Thoracic aorta (tissue), 2 donors: ENCODE results near the gene TCP1. TPM values are rescaled to one million over a fixed set of nuclear protein-coding genes. Genes with fewer than 3 reads are reported as not detected.

Experiments
- ATAC-seq: fragments of 150-250 bp; one replicate; pipeline ENCODE4 v1.8.0; 2017; ENCODE audit warnings: low read depth; ENCODE audit not compliant: insufficient number of reproducible peaks, low FRiP score
- DNase-seq: peaks from one replicate; pipeline ENCODE4 v3.0.0-alpha.2; 2020; ENCODE audit warnings: low spot score
- H3K27ac ChIP-seq, 2 donors: fragments of 200-600 bp; sonication (generic); 1 replicate in 1 of 2; 2 replicates in 1 of 2; pipeline ENCODE4 v1.5.1; 2016; ENCODE audit warnings: mild to moderate bottlenecking in 2 of 2, moderate library complexity in 2 of 2
- H3K27me3 ChIP-seq: fragments of 200-600 bp; sonication (generic); replicated peaks from 2 replicates; pipeline ENCODE4 v1.6.0; 2016; ENCODE audit warnings: mild to moderate bottlenecking; ENCODE audit not compliant: insufficient read depth
- H3K36me3 ChIP-seq: fragments of 200-600 bp; sonication (generic); one replicate; pipeline ENCODE4 v1.5.1; 2016
- H3K4me1 ChIP-seq, 2 donors: fragments of 200-600 bp; sonication (generic); 1 replicate in 1 of 2; 2 replicates in 1 of 2; pipeline versions ENCODE4 v1.5.1 to v1.6.0; 2016; ENCODE audit warnings: low read depth in 2 of 2, mild to moderate bottlenecking in 1 of 2; ENCODE audit not compliant: control insufficient read depth in 1 of 2
- H3K4me3 ChIP-seq: fragments of 200-600 bp; sonication (generic); 2 replicates; pipeline ENCODE4 v1.5.1; 2016; ENCODE audit warnings: mild to moderate bottlenecking
- H3K9me3 ChIP-seq: fragments of 200-600 bp; sonication (generic); 2 replicates; pipeline ENCODE4 v1.5.1; 2016
- CTCF ChIP-seq: fragments of 200-600 bp; sonication (generic); IDR thresholded peaks from one replicate; pipeline ENCODE4 v1.5.1; 2019; ENCODE audit warnings: antibody characterized with exemption
- total RNA-seq, 2 donors: library from RNA; depleted of rRNA; stranded (reverse); fragments of >200 nt; gene quantifications; one replicate each; pipeline versions ENCODE4 v1.1.0 to v1.2.3, GENCODE V29; 2016

Gene TCP1
- total RNA-seq, 2 donors from 2014 or later: 112 to 138 TPM

GRCh38 chr6:159788276-159788675 lies 1.1 kb downstream of the TCP1 start:
- Histone ChIP-seq H3K27ac (peak overlapping the region; percentile 42 to 89), H3K4me3 (peak overlapping the region; percentile 93)

GRCh38 chr6:159778542-159779103 lies 10.8 kb downstream of the TCP1 start:
- no peak for TF ChIP-seq CTCF
- H3K27me3 ChIP-seq: no peaks in the 10 kb centered on the region
- ATAC-seq (no peak), DNase-seq (no peak)
- H3K9me3 ChIP-seq: no peaks in the 10 kb centered on the region
- peaks cover 54% of the 10 kb centered on the region for H3K36me3 ChIP-seq
- H3K4me1 ChIP-seq: no peaks in the 10 kb centered on the region
- no peak overlapping the region for H3K27ac ChIP-seq
- no peak overlapping the region for H3K4me3 ChIP-seq

More at GRCh38 chr6:159788276-159788675, 1.1 kb downstream of the TCP1 start:
- ATAC-seq (no peak), DNase-seq (no peak)
- peaks cover 24 to 41% of the 10 kb centered on the region in 2 donors for H3K4me1 ChIP-seq
- no peaks in the 10 kb centered on the region for H3K27me3 ChIP-seq
- no peaks in the 10 kb centered on the region for H3K9me3 ChIP-seq
- peaks cover 14% of the 10 kb centered on the region for H3K36me3 ChIP-seq
- TF ChIP-seq CTCF: no peak

GRCh38 chr6:159778131-159778530 lies 11.3 kb downstream of the TCP1 start:
- H3K4me3 ChIP-seq: no peak overlapping the region
- DNase-seq: no peak
- peaks cover 54% of the 10 kb centered on the region for H3K36me3 ChIP-seq
- no peaks in the 10 kb centered on the region for H3K27me3 ChIP-seq
- no peak for ATAC-seq
- no peaks in the 10 kb centered on the region for H3K4me1 ChIP-seq
- no peaks in the 10 kb centered on the region for H3K9me3 ChIP-seq
- no peak overlapping the region for H3K27ac ChIP-seq
- TF ChIP-seq CTCF: no peak

DNA sequence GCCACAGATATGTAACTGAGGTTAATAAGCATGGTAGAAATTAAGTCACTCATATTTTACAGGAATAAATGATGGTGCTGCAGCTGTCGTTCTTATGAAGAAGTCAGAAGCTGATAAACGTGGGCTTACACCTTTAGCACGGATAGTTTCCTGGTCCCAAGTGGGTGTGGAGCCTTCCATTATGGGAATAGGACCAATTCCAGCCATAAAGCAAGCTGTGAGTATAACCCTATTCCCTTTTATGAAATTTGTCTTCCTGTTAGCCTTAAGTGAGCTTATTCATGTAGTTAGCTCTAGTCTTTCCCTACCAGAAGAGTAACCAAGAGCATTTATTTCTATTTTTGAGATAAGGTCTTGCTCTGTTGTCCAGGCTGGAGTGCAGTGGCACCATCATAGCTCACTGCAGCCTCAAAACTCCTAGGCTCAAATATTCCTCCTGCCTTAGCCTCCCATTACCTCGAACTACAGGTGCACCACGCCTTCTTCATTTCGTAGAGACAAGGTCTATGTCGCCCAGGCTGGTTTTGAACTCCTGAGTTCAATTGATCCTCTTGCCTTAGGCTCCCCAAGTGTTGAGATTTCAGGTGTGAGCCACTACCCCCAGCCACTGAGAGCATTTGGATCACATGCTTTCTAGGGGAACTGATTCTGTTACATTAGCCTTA lies 12.0 kb downstream of the TCP1 start:
- Histone ChIP-seq H3K4me1 (no peaks in the 10 kb centered on the region), H3K27me3 (no peaks in the 10 kb centered on the region), H3K4me3 (no peak overlapping the region), H3K9me3 (no peaks in the 10 kb centered on the region), H3K27ac (no peak overlapping the region), H3K36me3 (peaks cover 48% of the 10 kb centered on the region)
- TF ChIP-seq CTCF: no peak
- DNase-seq: no peak
- no peak for ATAC-seq

DNA sequence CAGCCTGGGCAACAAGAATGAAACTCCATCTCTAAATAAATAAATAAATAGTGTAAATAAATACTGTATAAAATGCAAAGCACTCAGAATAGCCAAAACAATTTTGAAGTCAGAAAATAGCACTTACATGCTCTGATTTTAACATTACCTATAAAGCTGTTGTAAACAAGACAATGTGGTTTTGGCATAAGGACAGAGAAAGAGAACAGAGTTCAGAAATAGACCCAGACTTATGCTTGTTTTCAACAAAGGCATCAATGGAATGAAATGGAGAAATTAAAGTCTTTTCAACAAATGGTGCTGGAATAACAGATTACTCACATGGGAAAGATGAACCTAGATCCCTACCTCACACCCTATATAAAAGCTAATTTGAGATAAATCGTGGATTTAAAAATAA lies 17.2 kb downstream of the TCP1 start:
- no peak overlapping the region for H3K4me3 ChIP-seq
- H3K27ac ChIP-seq: no peak overlapping the region
- DNase-seq (no peak), ATAC-seq (no peak)
- no peaks in the 10 kb centered on the region for H3K27me3 ChIP-seq
- no peaks in the 10 kb centered on the region for H3K9me3 ChIP-seq
- no peak for TF ChIP-seq CTCF
- H3K4me1 ChIP-seq: no peaks in the 10 kb centered on the region
- H3K36me3 ChIP-seq: peaks cover 16% of the 10 kb centered on the region
